Osteocyte (in vitro differentiated cells): ENCODE data around the gene FNTB. TPM values are rescaled to one million over a fixed set of nuclear protein-coding genes. Genes with fewer than 3 reads are reported as not detected.

Source experiments
- DNase-seq: peaks from one replicate; pipeline ENCODE4 v3.0.0; 2021; ENCODE audit warnings: mixed read lengths; ENCODE audit not compliant: unreplicated experiment; ENCODE audit errors: extremely low spot score
- H3K27ac Mint-ChIP-seq: one replicate; pipeline ENCODE4 v1.8.0; 2021; ENCODE audit warnings: mild to moderate bottlenecking, mixed read lengths; ENCODE audit not compliant: unreplicated experiment
- H3K27me3 Mint-ChIP-seq: one replicate; pipeline ENCODE4 v1.8.0; 2021; ENCODE audit warnings: mixed read lengths; ENCODE audit not compliant: unreplicated experiment
- H3K36me3 Mint-ChIP-seq: one replicate; pipeline ENCODE4 v1.8.0; 2021; ENCODE audit warnings: mixed read lengths; ENCODE audit not compliant: unreplicated experiment
- H3K4me1 Mint-ChIP-seq: one replicate; pipeline ENCODE4 v1.8.0; 2021; ENCODE audit warnings: mixed read lengths; ENCODE audit not compliant: unreplicated experiment
- H3K4me3 Mint-ChIP-seq: one replicate; pipeline ENCODE4 v1.8.0; 2021; ENCODE audit warnings: mild to moderate bottlenecking, moderate library complexity, mixed read lengths; ENCODE audit not compliant: unreplicated experiment
- H3K9me3 Mint-ChIP-seq: one replicate; pipeline ENCODE4 v1.8.0; 2021; ENCODE audit warnings: mixed read lengths; ENCODE audit not compliant: unreplicated experiment
- CTCF ChIP-seq: fragments of 200-600 bp; sonication (generic); IDR thresholded peaks from 2 replicates; pipeline ENCODE4 v1.5.0; 2021; ENCODE audit warnings: antibody characterized with exemption, mild to moderate bottlenecking, moderate library complexity
- microRNA-seq: library from miRNA; unstranded; fragments of <30 nt; microRNA quantifications from one replicate; pipeline ENCODE4 v1.1.0, GENCODE V29; 2020; ENCODE audit not compliant: unreplicated experiment
- total RNA-seq: library from RNA; stranded (reverse); gene quantifications from 2 replicates; pipeline ENCODE4 v1.2.1, GENCODE V29; 2021

Gene FNTB
- total RNA-seq, 1 donor from 2014 or later: 23.2 TPM

DNA sequence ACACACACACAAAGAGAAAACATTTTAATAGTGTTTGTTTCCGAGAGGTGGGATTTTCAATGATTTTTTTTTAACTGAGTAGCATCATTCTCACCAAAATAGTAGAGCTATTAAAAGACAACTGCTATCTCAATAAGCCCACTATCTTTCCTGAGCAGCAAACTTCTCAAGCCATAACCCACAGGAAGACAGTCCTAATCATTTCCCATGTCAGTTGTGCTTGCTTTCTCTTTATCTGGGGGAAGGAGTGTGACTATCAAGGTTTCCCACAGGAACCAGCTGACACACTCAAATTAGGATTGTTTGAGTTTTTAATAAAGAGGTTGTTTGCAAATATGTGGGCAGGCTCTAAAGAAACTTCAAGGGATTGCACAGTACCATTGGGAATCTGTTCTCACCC lies 120.5 kb downstream of the FNTB start:
- Mint-ChIP-seq H3K9me3 (no peaks in the 10 kb centered on the region), H3K4me1 (peaks cover 3% of the 10 kb centered on the region), H3K36me3 (no peaks in the 10 kb centered on the region), H3K27ac (no peak overlapping the region), H3K4me3 (no peak overlapping the region), H3K27me3 (peaks cover 13% of the 10 kb centered on the region)
- TF ChIP-seq CTCF: no peak
- DNase-seq: no peak

DNA sequence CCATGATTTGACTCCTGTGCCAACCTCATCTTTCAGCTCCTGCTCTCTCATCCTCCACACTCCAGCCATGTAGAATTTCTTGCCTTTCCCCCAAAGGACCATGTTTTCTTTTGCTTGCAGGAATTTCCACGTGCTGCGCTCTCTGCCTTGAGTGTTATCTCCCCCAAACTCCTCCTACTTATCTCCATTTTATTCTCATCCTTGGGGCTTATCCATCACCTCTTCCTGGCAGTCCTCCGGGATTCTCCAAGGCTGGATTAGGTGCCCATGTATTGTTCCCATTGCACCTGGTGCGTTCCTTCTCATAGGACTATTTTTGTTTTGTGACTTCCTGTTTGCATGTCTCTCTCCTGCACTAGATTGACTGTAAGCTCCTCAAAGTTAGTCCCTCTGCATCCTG lies 122.7 kb downstream of the FNTB start:
- no peak for TF ChIP-seq CTCF
- Mint-ChIP-seq H3K27me3 (peaks cover 22% of the 10 kb centered on the region), H3K9me3 (no peaks in the 10 kb centered on the region), H3K4me1 (no peaks in the 10 kb centered on the region), H3K36me3 (no peaks in the 10 kb centered on the region), H3K27ac (no peak overlapping the region), H3K4me3 (no peak overlapping the region)
- DNase-seq: no peak

DNA sequence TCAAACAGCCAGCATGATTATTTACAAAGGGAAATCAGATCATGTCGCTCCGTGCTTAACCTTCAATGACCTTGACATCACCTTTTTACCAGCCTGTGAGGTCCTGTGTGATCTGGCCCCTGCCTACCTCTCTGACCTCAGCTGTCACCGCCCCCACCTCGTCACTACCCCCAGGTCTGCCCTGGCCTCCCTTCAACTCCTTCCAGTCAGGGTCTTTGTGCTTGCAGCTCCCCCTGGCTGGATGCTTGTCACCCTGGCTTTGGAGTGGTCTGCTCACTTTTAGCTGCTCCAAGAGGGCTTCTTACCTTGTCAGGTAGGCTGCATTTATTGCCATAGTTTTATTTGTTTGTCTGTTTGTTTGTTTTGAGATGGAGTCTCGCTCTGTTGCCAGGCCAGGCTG lies 123.8 kb downstream of the FNTB start:
- peaks cover 23% of the 10 kb centered on the region for H3K27me3 Mint-ChIP-seq
- no peak overlapping the region for H3K4me3 Mint-ChIP-seq
- H3K9me3 Mint-ChIP-seq: no peaks in the 10 kb centered on the region
- H3K4me1 Mint-ChIP-seq: no peaks in the 10 kb centered on the region
- H3K36me3 Mint-ChIP-seq: no peaks in the 10 kb centered on the region
- no peak overlapping the region for H3K27ac Mint-ChIP-seq
- no peak for TF ChIP-seq CTCF
- DNase-seq: no peak

Small RNAs within 50 kb of the gene (microRNA-seq; reads per million reads assigned to microRNA genes)
- not detected for gene MIR4706

Other genes starting within 250 kb of the FNTB start
- 0.26 and 0.35 TPM in 2 replicates for gene SPTB, start 107.0 kb upstream of the FNTB start, total RNA-seq
- gene CHURC1, start 72.4 kb upstream of the FNTB start, total RNA-seq: 51.6 and 53.1 TPM in 2 replicates
- gene GPX2, start 44.1 kb upstream of the FNTB start, total RNA-seq: not detected in 2 replicates
- gene RAB15, start 14.6 kb upstream of the FNTB start, total RNA-seq: 27.5 and 27.6 TPM in 2 replicates
- 119 and 120 TPM in 2 replicates for gene MAX, start 115.6 kb downstream of the FNTB start, total RNA-seq